ENCODE data around the gene ELF3.

ELF3 gene

GRCh38 chr1:201985355-201985754 is 25.0 kb upstream of the ELF3 start:
- Histone ChIP-seq H3K4me3 (ENCODE audit: low read length) (no peak overlapping the region), H3K27ac (ENCODE audit: low read depth, low read length) (no peak overlapping the region), H3K36me3 (ENCODE audit: control insufficient read depth, low read length) (peaks cover 10% of the 10 kb centered on the region), H3K79me2 (ENCODE audit: control insufficient read depth, low read length) (peaks cover 35% of the 10 kb centered on the region), H4K20me1 (ENCODE audit: control insufficient read depth, insufficient read depth, low read depth, low read length) (no peaks in the 10 kb centered on the region), H3F3A (ENCODE audit: control insufficient read depth, insufficient read depth) (peaks cover 10% of the 10 kb centered on the region), H3K9me3 (ENCODE audit: control insufficient read depth, insufficient read depth, low read length) (no peaks in the 10 kb centered on the region), H3K4me2 (ENCODE audit: low read length) (no peak overlapping the region), H3K9me2 (replicated peaks; ENCODE audit: control insufficient read depth, low read length) (no peaks in the 10 kb centered on the region), H3K27me3 (ENCODE audit: control insufficient read depth, low read length) (no peaks in the 10 kb centered on the region), H3K4me1 (ENCODE audit: control insufficient read depth, low read length) (peaks cover 21% of the 10 kb centered on the region)
- TF ChIP-seq EZH2phosphoT487 (IDR thresholded peaks at IDR 0.05; ENCODE audit: borderline replicate concordance, low read length), result no peak
- no peak for TF ChIP-seq CTCF (IDR thresholded peaks at IDR 0.05; ENCODE audit: low read depth, low read length, poor library complexity, severe bottlenecking)

- TF ChIP-seq EZH2phosphoT487 (IDR thresholded peaks at IDR 0.05; ENCODE audit: borderline replicate concordance, low read length) (no peak), CTCF (IDR thresholded peaks at IDR 0.05; ENCODE audit: low read depth, low read length, poor library complexity, severe bottlenecking) (no peak)
- Histone ChIP-seq H3K9me3 (ENCODE audit: control insufficient read depth, insufficient read depth, low read length) (no peaks in the 10 kb centered on the region), H4K20me1 (ENCODE audit: control insufficient read depth, insufficient read depth, low read depth, low read length) (no peaks in the 10 kb centered on the region), H3K36me3 (ENCODE audit: control insufficient read depth, low read length) (peaks cover 23% of the 10 kb centered on the region), H3K4me2 (ENCODE audit: low read length) (no peak overlapping the region), H3K27me3 (ENCODE audit: control insufficient read depth, low read length) (no peaks in the 10 kb centered on the region), H3F3A (ENCODE audit: control insufficient read depth, insufficient read depth) (peaks cover 6% of the 10 kb centered on the region), H3K9me2 (replicated peaks; ENCODE audit: control insufficient read depth, low read length) (no peaks in the 10 kb centered on the region), H3K4me3 (ENCODE audit: low read length) (no peak overlapping the region), H3K79me2 (ENCODE audit: control insufficient read depth, low read length) (peaks cover 22% of the 10 kb centered on the region), H3K27ac (ENCODE audit: low read depth, low read length) (no peak overlapping the region), H3K4me1 (ENCODE audit: control insufficient read depth, low read length) (peaks cover 7% of the 10 kb centered on the region)
These were observed 21.8 kb upstream of the ELF3 start for GRCh38 chr1:201988601-201989000.

GRCh38 chr1:201989354-201990128 is 20.8 kb upstream of the ELF3 start:
- Histone ChIP-seq H3K27ac (ENCODE audit: low read depth, low read length) (no peak overlapping the region), H3K36me3 (ENCODE audit: control insufficient read depth, low read length) (peaks cover 23% of the 10 kb centered on the region)

More at GRCh38 chr1:201989354-201990128, 20.8 kb upstream of the ELF3 start:
- TF ChIP-seq CTCF (IDR thresholded peaks at IDR 0.05; ENCODE audit: low read depth, low read length, poor library complexity, severe bottlenecking), result no peak
- TF ChIP-seq EZH2phosphoT487 (IDR thresholded peaks at IDR 0.05; ENCODE audit: borderline replicate concordance, low read length), result no peak
- Histone ChIP-seq H3F3A (ENCODE audit: control insufficient read depth, insufficient read depth) (no peaks in the 10 kb centered on the region), H3K4me1 (ENCODE audit: control insufficient read depth, low read length) (no peaks in the 10 kb centered on the region), H3K27me3 (ENCODE audit: control insufficient read depth, low read length) (no peaks in the 10 kb centered on the region), H3K9me3 (ENCODE audit: control insufficient read depth, insufficient read depth, low read length) (no peaks in the 10 kb centered on the region), H3K4me3 (ENCODE audit: low read length) (no peak overlapping the region), H3K4me2 (ENCODE audit: low read length) (no peak overlapping the region), H3K9me2 (replicated peaks; ENCODE audit: control insufficient read depth, low read length) (no peaks in the 10 kb centered on the region), H4K20me1 (ENCODE audit: control insufficient read depth, insufficient read depth, low read depth, low read length) (no peaks in the 10 kb centered on the region), H3K79me2 (ENCODE audit: control insufficient read depth, low read length) (peaks cover 13% of the 10 kb centered on the region; the same call in 1 of the 2 replicates)
